GM12801 (cell line): ENCODE results near the gene CERS6.

Source experiments
- TF ChIP-seq, protein P1 (sequence below): IDR thresholded peaks from one replicate; pipeline ENCODE4 v1.5.1; 2011; ENCODE audit warnings: control low read depth; ENCODE audit not compliant: insufficient read length; ENCODE audit errors: extremely low read depth

CERS6 gene

DNA sequence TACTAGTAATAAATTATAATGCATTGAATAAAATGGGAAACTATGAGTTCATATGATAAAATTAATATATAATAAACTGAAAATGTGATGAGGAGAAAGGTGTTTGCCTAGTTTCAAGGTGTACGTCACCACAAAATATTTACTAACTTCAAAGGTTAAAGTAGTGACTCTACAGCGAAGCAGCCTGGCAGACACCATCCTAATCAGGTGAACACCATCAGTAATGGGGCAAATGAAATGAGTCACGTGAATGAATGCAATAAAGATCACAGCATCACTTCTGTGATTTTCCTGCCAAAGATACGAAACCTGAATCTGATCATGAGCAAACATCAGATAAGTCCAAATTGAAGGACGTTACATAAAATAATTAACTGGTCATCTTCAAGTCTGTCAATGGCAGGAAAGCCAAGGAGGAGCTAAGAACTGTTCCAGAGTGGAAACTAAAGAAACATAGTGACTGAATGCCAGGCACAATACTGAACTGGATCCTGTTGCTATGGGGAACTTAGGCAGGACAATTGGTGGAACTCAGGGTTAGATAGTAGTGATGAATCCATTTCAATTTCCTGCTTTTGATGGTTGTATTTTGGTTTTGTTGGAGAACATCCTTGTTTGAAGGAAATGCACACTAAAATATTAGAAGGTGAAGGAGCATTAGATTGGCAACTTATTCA is 334.3 kb downstream of the CERS6 start:
- TF ChIP-seq, protein P1, sequence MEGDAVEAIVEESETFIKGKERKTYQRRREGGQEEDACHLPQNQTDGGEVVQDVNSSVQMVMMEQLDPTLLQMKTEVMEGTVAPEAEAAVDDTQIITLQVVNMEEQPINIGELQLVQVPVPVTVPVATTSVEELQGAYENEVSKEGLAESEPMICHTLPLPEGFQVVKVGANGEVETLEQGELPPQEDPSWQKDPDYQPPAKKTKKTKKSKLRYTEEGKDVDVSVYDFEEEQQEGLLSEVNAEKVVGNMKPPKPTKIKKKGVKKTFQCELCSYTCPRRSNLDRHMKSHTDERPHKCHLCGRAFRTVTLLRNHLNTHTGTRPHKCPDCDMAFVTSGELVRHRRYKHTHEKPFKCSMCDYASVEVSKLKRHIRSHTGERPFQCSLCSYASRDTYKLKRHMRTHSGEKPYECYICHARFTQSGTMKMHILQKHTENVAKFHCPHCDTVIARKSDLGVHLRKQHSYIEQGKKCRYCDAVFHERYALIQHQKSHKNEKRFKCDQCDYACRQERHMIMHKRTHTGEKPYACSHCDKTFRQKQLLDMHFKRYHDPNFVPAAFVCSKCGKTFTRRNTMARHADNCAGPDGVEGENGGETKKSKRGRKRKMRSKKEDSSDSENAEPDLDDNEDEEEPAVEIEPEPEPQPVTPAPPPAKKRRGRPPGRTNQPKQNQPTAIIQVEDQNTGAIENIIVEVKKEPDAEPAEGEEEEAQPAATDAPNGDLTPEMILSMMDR, result no peak

DNA sequence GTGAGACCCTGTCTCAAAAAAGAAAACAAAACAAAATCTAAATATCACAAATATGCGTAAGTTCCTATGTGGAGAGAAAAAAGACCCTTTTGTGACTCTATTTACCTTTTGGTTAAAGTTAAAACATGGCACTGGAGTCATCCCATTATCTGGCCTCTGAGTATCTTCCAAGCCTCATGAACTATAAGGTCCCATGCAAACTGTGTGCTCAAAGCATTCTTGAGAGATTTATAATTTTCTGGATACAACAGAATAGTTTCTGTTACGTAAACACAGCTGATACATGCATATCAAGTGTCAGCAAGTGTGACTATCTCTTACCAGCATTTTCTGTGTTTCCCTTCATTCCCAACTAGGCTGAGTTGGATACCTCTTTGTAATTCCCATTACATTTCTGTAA is 337.5 kb downstream of the CERS6 start:
- TF ChIP-seq, protein P1, result no peak

- TF ChIP-seq, protein P1, result no peak
These were observed 338.9 kb downstream of the CERS6 start for GRCh38 chr2:168794968-168795367.

DNA sequence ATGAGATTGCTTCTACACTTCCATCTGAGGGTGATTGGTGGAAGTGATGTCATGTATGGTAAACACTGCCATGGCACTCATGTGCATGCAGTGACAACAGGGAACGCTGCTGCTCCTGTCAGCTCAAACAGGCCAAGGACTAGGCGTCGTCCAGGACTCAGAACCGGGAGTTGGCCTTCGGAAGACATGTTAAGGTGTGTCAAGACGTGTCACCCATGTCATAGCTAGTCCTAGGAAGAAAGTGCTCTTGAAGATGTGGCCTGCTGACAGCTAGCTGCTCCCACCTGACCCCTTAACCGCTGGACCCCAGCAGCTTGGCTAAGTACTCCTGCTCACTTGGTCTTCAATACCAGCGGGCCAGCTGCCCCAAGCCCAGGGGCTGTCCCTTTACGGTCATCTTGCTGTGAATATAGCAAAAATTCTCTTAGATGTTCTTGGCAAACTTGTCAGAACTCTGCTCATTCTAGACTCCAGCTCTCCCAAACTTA is 340.1 kb downstream of the CERS6 start:
- TF ChIP-seq, protein P1, result no peak

DNA sequence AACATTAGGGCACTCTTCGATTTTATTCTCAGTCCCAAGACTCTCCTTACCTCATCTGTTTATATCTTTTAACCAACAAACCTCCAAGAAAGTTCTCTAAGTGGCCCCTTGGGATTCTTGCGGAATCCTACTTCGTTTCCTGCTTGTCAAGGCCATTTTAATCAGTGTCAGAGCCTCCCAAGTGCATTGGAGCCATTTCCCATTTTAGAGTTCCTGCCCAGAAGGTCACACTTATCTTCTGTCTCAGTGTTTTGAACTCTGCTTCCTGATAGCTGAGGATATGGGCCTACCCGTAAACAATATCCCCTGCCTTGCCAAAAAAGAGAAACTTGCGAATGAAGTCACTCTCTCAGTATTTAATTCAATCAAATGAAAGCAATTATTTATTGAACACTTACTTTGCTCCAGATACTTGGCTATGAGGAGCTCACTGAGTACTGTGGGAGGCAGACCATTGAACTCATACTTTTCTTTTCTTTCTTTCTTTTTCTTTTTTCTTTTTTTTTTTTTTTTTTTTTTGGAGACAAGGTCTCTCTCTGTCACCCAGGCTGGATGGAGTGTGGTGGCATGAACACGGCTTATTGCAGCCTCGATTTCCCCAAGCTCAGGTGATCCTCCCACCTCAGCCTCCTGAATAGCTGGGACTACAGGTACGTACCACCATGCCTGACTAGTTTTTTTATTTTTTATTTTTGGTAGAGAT is 340.7 kb downstream of the CERS6 start:
- TF ChIP-seq, protein P1, result no peak

- TF ChIP-seq, protein P1, result no peak
These were observed 341.2 kb downstream of the CERS6 start for GRCh38 chr2:168797286-168797655.

GRCh38 chr2:168798076-168798887 is 342.2 kb downstream of the CERS6 start:
- TF ChIP-seq, protein P1, result no peak
